Activated naive CD8-positive, alpha-beta T cell treated with anti-CD3 and anti-CD28 coated beads, Interleukin-2, amount 10 ng/mL, durations not matched to agents 7 days and 5 days (primary cell): Measurements from ENCODE around the gene MAPKAP1. TPM values are rescaled to one million over a fixed set of nuclear protein-coding genes. Genes with fewer than 3 reads are reported as not detected.
"Not testable (repeated sequence)": the region's sequence is repeated elsewhere in the genome, so short reads cannot be mapped to it uniquely, and the experiment has no call there.

Source experiments
- ATAC-seq: fragments of 150-1000 bp; cut with Tn5 transposase; one replicate; pipeline ENCODE4 v1.10.0; 2021; ENCODE audit warnings: low read depth, moderate library complexity
- POLR2A ChIA-PET: fragments of 350-600 bp; sonication (Branson Sonifier 250); formaldehyde crosslinking; loops from one replicate; lab custom pipeline; 2021; ENCODE audit warnings: antibody characterized with exemption; lab: Charles Lee
- DNase-seq: peaks from one replicate; pipeline ENCODE4 v3.0.0; 2021
- H3K27ac Mint-ChIP-seq: one replicate; pipeline ENCODE4 v1.8.0; 2022; ENCODE audit warnings: mild to moderate bottlenecking, mixed read lengths
- H3K27me3 Mint-ChIP-seq: one replicate; pipeline ENCODE4 v1.8.0; 2022; ENCODE audit warnings: mild to moderate bottlenecking, moderate library complexity, mixed read lengths
- H3K36me3 Mint-ChIP-seq: one replicate; pipeline ENCODE4 v1.8.0; 2021; ENCODE audit warnings: mild to moderate bottlenecking, mixed read lengths
- H3K4me1 Mint-ChIP-seq: one replicate; pipeline ENCODE4 v1.8.0; 2021; ENCODE audit warnings: mixed read lengths
- H3K4me3 Mint-ChIP-seq: one replicate; pipeline ENCODE4 v1.8.0; 2022; ENCODE audit warnings: mild to moderate bottlenecking, moderate library complexity, mixed read lengths
- H3K9me3 Mint-ChIP-seq: one replicate; pipeline ENCODE4 v1.8.0; 2021; ENCODE audit warnings: mixed read lengths
- total RNA-seq, 2 experiments: library from RNA; stranded (reverse); gene quantifications; one replicate each; pipeline ENCODE4 v1.2.3, GENCODE V29; 2021

MAPKAP1 gene
- total RNA-seq, 2 experiments from 2014 or later: 48.2 to 51.5 TPM

DNA sequence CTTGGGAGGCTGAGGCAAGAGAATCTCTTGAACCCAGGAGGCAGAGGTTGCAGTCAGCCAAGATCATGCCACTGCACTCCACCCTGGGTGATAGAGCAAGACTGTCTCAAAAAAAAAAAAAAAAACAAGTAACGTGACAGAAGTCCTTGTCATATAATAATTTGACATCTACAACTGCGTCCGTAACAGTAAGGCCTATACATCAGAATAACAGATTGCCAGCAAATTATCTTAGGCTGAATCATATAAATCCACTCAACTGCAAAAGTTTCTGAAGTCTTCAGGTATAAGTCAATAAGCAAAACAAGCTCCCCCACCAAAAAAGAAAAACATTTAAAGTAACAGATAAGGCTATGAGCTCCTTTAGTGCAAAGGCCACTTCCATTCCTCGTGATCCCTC is 3.3 kb downstream of the MAPKAP1 start:
- no peaks in the 10 kb centered on the region for H3K27me3 Mint-ChIP-seq
- no peak overlapping the region for H3K4me3 Mint-ChIP-seq
- H3K4me1 Mint-ChIP-seq: peaks cover 35% of the 10 kb centered on the region
- ATAC-seq (no peak), DNase-seq (no peak)
- H3K9me3 Mint-ChIP-seq: no peaks in the 10 kb centered on the region
- POLR2A ChIA-PET: no interaction called here
- H3K27ac Mint-ChIP-seq: no peak overlapping the region
- peaks cover 11% of the 10 kb centered on the region for H3K36me3 Mint-ChIP-seq

DNA sequence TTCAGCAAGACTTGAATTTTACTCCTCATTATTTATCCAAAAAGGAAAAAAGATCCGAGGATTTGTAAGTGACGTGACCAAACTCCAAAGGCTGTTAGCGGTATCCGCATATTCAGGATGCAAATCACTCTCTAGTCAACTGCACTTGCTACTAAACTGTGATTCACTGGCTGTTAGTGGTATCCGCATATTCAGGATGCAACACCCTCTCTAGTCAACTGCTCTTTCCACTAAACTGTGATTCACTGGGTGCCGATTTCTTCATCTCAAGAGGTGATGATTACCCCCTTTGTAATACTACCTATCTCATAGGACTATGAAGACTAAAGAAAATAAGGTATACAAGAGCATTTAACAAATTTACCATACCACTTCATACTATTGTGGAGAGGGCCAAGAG is 5.7 kb downstream of the MAPKAP1 start:
- ATAC-seq (no peak), DNase-seq (no peak)
- Mint-ChIP-seq H3K4me1 (peaks cover 34% of the 10 kb centered on the region), H3K27ac (no peak overlapping the region), H3K9me3 (no peaks in the 10 kb centered on the region), H3K4me3 (no peak overlapping the region), H3K36me3 (peaks cover 15% of the 10 kb centered on the region), H3K27me3 (no peaks in the 10 kb centered on the region)
- POLR2A ChIA-PET: no interaction called here

DNA sequence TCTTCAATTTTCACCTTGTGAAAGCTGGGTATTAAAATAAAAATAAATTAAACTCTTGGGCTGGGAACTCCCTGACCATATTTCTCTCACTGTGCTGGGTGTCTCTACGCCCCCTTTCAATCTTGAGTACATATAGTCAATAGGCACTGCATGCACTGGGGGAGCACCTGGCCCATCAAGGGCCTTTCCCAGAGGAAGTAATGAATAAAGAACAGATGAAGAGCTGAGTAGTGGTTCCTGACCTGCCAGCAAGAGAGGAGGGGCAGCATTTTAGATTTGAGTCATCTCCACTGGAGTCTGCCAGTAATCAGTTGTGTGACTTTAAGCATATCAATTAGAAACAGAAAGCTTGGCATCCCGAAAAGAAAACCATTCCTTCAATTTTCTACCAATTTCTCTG is 6.2 kb downstream of the MAPKAP1 start:
- peaks cover 30% of the 10 kb centered on the region for H3K4me1 Mint-ChIP-seq
- no peaks in the 10 kb centered on the region for H3K9me3 Mint-ChIP-seq
- ATAC-seq: no peak

DNA sequence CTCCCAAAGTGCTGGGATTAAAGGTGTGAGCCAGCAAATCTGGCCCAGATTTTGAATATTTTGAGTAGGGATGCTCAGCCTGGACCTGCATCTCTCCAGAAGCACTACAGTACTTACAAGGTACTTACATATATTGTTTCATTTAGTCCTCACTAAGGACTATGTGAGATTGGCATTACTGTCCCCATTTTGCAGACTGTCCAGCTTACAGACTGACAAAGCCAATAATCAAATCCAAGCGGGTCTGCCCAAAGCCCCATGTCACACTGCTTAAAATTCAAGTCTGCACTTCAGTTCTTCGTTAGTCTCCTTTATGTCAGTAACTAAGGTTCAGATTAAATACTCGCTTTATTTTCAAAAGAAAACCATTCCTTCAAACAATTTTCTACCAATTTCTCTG is 7.1 kb downstream of the MAPKAP1 start:
- Mint-ChIP-seq H3K27me3 (no peaks in the 10 kb centered on the region), H3K4me3 (no peak overlapping the region), H3K27ac (no peak overlapping the region), H3K4me1 (peaks cover 23% of the 10 kb centered on the region), H3K9me3 (no peaks in the 10 kb centered on the region), H3K36me3 (peaks cover 15% of the 10 kb centered on the region)
- ATAC-seq (no peak), DNase-seq (no peak)
- POLR2A ChIA-PET: no interaction called here

More for the DNA sequence above, 6.2 kb downstream of the MAPKAP1 start:
- no peak overlapping the region for H3K4me3 Mint-ChIP-seq
- no peak overlapping the region for H3K27ac Mint-ChIP-seq
- H3K27me3 Mint-ChIP-seq: no peaks in the 10 kb centered on the region
- no peak for DNase-seq
- H3K36me3 Mint-ChIP-seq: peaks cover 15% of the 10 kb centered on the region
- POLR2A ChIA-PET: no interaction called here

DNA sequence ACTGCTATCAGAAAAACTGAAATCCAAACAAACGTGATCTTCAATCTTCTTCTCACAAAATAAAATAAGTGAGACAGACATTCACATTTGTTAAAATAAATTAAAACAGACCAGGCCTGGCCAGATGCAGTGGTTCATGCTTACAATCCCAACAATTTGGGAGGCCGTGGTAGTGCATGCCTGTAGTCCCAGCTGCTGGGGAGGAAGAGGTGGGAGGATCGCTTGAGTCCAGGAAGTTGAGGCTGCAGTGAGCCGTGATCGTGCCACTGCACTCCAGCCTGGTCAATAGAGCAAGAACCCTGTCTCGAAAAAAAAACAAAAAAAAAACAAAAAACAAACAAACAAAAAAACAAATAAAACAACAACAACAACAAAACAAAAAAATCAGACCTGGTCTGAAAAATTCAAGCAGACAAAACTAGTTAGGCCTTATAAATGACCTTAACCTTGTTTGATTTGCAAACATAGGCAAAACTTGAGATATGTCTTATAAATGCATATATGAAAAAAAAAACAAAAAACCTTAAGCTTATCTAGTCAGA is 10.8 kb downstream of the MAPKAP1 start:
- DNase-seq (no peak), ATAC-seq (no peak)
- Mint-ChIP-seq H3K4me1 (peaks cover 5% of the 10 kb centered on the region), H3K27ac (no peak overlapping the region), H3K4me3 (no peak overlapping the region), H3K36me3 (peaks cover 13% of the 10 kb centered on the region), H3K9me3 (no peaks in the 10 kb centered on the region), H3K27me3 (no peaks in the 10 kb centered on the region)
- POLR2A ChIA-PET: interaction anchor here (0.7 kb wide), 1 partner anchor 381 kb away, joined by 6 read pairs; no protein-coding TSS in a partner anchor

DNA sequence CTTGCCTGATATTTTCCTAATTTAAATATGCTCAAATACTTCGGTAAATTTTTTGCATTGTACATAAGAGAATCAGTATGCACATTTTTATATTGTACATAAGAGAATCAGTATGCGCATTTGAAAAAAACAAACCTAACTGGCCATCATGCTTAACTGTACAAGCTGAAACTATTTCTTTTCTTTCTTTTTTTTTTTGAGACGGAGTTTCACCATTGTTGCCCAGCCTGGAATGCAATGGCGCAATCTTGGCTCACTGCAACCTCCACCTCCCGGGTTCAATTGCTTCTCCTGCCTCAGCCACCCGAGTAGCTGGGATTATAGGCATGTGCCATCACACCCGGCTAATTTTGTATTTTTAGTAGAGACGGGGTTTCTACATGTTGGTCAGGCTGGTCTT is 11.5 kb downstream of the MAPKAP1 start:
- DNase-seq, H3K27ac Mint-ChIP-seq, ATAC-seq, H3K4me3 Mint-ChIP-seq, H3K27me3 Mint-ChIP-seq, POLR2A ChIA-PET, H3K9me3 Mint-ChIP-seq, H3K4me1 Mint-ChIP-seq: not testable (repeated sequence)
- H3K36me3 Mint-ChIP-seq: peaks cover 14% of the 10 kb centered on the region

DNA sequence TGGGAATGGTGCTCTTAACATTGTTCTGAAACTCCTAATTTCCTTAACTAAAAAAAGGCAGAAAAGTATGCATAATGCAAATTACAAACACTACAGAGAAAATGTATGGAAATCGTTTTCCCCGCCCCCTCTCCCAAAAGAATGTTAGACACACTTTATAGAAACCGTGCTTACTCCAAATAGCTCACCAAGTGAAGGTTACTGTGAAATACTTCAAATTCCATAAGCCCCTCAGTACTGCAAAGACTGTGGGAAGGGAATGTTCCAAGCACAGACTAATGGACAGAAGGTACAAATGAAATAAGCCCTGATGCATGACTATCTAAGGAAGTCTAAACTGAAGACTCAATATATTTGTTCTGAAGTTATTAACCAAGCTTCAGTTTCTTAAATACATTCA is 12.5 kb downstream of the MAPKAP1 start:
- H3K9me3 Mint-ChIP-seq: no peaks in the 10 kb centered on the region
- H3K36me3 Mint-ChIP-seq: peaks cover 19% of the 10 kb centered on the region
- H3K27ac Mint-ChIP-seq: no peak overlapping the region
- no peak for DNase-seq
- H3K4me1 Mint-ChIP-seq: no peaks in the 10 kb centered on the region
- H3K4me3 Mint-ChIP-seq: no peak overlapping the region
- POLR2A ChIA-PET: no interaction called here
- ATAC-seq: no peak
- H3K27me3 Mint-ChIP-seq: no peaks in the 10 kb centered on the region

DNA sequence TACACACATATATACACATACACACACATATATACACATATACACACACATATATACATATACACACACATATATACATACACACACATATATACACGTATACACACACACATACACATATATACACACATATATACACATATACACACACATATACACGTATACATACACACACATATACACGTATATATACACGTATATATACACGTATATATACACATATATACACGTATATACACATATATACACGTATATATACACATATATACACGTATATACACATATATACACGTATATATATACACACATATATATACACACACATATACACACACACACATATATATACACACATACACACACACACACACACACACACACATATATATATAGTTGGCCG is 13.5 kb downstream of the MAPKAP1 start:
- H3K4me1 Mint-ChIP-seq, ATAC-seq, H3K9me3 Mint-ChIP-seq, DNase-seq, H3K27ac Mint-ChIP-seq, H3K27me3 Mint-ChIP-seq, POLR2A ChIA-PET, H3K4me3 Mint-ChIP-seq: not testable (repeated sequence)
- peaks cover 19% of the 10 kb centered on the region for H3K36me3 Mint-ChIP-seq

DNA sequence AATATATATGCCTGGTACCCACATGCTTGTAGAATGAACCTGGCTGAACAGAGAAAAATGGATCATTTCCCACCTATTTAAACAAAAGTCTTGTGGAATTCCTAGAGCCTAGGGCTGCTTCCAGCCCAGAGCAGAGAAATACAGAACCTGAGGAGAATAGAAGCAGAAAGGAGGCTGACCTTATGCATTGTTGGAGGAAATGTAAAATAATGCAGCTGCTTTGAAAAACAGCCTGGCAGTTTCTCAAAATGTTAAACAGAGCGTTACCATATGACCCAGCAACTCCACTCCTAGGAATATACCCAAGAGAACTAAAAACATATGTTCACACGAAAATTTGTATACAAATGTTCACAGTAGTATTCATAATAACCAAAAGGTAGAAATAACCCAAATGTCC is 15.1 kb downstream of the MAPKAP1 start:
- no peak for ATAC-seq
- Mint-ChIP-seq H3K9me3 (no peaks in the 10 kb centered on the region), H3K4me1 (no peaks in the 10 kb centered on the region), H3K27me3 (no peaks in the 10 kb centered on the region), H3K36me3 (peaks cover 17% of the 10 kb centered on the region), H3K27ac (no peak overlapping the region), H3K4me3 (no peak overlapping the region)
- DNase-seq: no peak
- POLR2A ChIA-PET: no interaction called here

DNA sequence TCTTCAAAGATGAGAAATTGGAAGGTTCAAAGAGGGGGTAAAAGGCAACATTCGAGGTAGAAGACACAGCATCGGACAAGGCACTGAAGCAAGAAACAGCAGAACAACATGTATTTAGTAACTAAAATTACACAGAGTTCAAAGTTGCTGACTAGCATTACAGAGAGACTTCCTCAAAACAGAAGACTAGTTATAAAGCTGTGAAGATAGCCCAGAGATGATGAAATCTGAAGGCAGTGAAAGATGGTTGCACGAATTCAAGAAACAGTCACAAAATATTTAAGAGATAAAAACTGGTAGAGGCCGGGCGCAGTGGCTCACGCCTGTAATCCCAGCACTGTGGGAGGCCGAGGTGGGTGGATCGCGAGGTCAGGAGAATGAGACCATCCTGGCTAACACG is 16.3 kb downstream of the MAPKAP1 start:
- ATAC-seq (no peak), DNase-seq (no peak)
- H3K36me3 Mint-ChIP-seq: peaks cover 14% of the 10 kb centered on the region
- H3K27ac Mint-ChIP-seq: no peak overlapping the region
- H3K27me3 Mint-ChIP-seq: no peaks in the 10 kb centered on the region
- H3K4me1 Mint-ChIP-seq: no peaks in the 10 kb centered on the region
- POLR2A ChIA-PET: no interaction called here
- no peak overlapping the region for H3K4me3 Mint-ChIP-seq
- no peaks in the 10 kb centered on the region for H3K9me3 Mint-ChIP-seq

DNA sequence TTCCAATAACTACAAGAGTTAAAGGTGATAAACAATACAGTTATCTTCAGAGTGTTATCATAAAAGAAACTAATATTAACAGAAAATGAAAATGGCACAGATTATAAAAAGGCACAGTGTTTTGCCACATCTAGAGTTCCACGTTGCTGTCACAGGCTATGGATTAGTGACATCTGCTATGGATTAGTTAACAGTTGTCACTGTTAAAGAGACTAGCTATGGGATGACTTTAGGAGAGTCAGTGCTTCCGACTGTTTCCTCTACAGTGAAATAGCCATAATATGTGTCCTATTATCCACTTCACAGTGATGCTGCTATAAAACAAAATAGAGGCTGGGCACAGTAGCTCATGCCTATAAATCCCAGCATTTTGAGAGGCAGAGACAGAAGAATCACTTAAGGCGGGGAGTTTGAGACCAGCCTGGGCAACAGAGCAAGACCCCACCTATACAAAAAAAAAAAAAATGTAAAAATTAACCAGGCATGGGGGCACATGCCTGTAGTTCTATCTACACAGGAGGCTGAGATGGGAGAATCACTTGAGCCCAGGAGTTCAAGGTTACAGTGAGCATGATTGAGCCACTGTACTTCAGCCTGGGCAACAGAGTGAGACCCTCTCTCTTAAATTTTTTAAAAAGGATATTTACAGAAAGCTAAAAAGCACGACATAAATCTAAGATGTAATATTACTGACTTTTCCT is 19.7 kb downstream of the MAPKAP1 start:
- ATAC-seq (no peak), DNase-seq (no peak)
- Mint-ChIP-seq H3K9me3 (no peaks in the 10 kb centered on the region), H3K27ac (no peak overlapping the region), H3K36me3 (peaks cover 22% of the 10 kb centered on the region), H3K4me3 (no peak overlapping the region), H3K4me1 (no peaks in the 10 kb centered on the region), H3K27me3 (no peaks in the 10 kb centered on the region)
- POLR2A ChIA-PET: no interaction called here

DNA sequence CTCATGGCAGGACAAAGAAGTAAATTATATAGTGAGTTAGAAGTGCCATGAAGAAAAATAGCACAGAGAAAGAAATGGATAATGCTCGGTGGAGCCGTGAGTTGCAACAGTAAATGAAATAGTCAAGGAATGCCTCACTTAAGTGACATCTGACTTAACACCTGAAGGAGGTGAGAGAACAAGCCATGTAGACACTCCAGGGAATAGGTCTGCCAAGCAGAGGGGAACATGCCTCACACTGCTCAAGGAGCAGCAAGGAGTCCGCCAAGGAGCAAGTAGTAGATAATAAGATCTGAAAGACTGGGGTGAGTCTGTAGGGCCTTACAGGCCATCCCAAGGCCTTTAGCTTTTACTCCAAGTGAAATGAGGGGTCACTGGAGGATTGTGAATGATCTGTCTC is 21.8 kb downstream of the MAPKAP1 start:
- Mint-ChIP-seq H3K27ac (no peak overlapping the region), H3K27me3 (no peaks in the 10 kb centered on the region)

DNA sequence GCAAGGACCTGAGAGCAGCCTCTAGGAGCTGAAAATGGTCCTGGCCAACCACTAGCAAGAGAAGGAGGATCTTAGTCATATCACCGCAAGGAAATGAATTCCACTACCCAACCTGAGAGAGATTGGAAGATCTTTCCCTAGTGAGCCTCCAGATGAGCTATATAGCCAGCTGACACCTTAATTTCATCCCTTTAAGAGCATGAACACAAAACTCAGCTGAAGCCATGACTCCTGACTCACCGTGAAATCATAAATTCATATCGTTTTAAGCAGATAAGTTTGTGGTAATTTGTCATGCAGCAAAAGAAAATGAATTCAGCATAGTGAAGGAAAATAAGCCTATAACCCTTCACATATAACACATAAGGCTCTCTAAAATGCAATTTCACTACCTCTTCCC is 23.5 kb downstream of the MAPKAP1 start:
- Mint-ChIP-seq H3K9me3 (no peaks in the 10 kb centered on the region), H3K27me3 (no peaks in the 10 kb centered on the region), H3K36me3 (peaks cover 12% of the 10 kb centered on the region), H3K4me3 (no peak overlapping the region), H3K4me1 (peaks cover 3% of the 10 kb centered on the region), H3K27ac (no peak overlapping the region)
- no peak for DNase-seq
- ATAC-seq: no peak
- POLR2A ChIA-PET: no interaction called here

More for the DNA sequence above, 21.8 kb downstream of the MAPKAP1 start:
- Mint-ChIP-seq H3K9me3 (no peaks in the 10 kb centered on the region), H3K4me1 (peaks cover 3% of the 10 kb centered on the region), H3K36me3 (peaks cover 16% of the 10 kb centered on the region), H3K4me3 (no peak overlapping the region)
- DNase-seq (no peak), ATAC-seq (no peak)
- POLR2A ChIA-PET: no interaction called here

DNA sequence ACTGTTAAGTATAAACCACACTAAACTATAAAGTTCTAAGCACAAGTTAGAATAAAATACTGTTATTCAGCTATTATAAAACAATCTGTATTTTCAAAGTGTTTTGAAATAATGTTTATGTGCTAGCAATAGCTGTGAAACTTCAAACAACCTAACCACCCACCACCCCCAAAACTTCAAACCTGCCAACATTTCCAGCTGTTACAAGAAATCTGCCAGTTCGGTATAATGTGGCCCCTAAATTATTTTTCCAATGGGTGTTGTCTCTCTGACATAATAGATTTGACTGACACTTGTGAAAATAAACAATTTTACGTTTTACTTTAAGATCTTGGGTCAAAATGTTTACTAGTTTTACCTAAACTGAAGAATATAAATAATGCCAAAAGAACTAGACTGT is 24.7 kb downstream of the MAPKAP1 start:
- Mint-ChIP-seq H3K27me3 (no peaks in the 10 kb centered on the region), H3K27ac (no peak overlapping the region), H3K9me3 (no peaks in the 10 kb centered on the region), H3K4me1 (peaks cover 3% of the 10 kb centered on the region), H3K4me3 (no peak overlapping the region), H3K36me3 (peaks cover 12% of the 10 kb centered on the region)
- POLR2A ChIA-PET: no interaction called here
- ATAC-seq (no peak), DNase-seq (no peak)
